ENCODE results near the gene CA12.

Gene CA12

GRCh38 chr15:63318344-63318743, 63.3 kb downstream of the CA12 start:
- TF ChIP-seq CTCF (IDR thresholded peaks at IDR 0.05; ENCODE audit: extremely low read depth, missing control alignments), result no peak
- no peak for DNase-seq (ENCODE audit: low spot score)

GRCh38 chr15:63314409-63314808, 67.2 kb downstream of the CA12 start:
- TF ChIP-seq CTCF (IDR thresholded peaks at IDR 0.05; ENCODE audit: extremely low read depth, missing control alignments), result no peak
- DNase-seq (ENCODE audit: low spot score), result no peak

DNA sequence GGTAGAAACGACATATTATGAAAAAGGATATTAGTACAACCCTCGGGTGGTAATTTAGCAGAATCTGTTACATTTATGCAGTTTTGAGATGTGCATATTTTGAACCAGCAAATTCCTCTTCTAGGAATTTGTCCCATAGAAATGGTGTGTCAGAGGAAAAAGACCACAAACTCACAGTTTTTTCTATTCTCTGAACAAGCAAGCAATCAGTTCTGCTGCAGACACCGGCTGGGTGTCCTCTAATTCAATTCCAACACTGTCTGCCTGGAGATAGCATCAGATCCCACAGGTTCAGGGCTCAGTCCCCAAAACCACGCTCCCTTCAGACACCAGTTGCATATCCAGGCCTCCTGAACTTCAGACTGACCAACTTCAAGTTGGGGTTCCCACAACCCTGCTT, 67.8 kb downstream of the CA12 start:
- no peak for TF ChIP-seq CTCF (IDR thresholded peaks at IDR 0.05; ENCODE audit: extremely low read depth, missing control alignments)
- DNase-seq (ENCODE audit: low spot score), result no peak

DNA sequence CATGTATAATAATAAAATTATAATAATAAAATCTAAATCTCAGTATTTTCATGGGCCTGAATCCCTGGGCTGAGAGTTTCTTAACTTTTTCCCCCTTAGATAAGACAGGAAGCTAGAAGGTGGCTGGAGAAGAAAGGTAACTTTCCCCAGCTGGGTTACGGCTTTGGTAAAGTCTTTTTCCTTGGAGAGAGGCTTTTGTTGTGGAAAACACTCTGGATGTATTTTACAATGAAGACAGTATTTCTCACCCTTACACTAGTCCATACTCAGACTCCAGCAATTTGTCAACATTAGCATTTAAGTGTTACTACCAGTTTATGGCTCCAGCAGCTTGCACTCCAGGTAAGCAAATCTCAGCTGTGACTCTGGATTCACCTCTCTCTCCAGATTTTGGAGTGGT, 69.4 kb downstream of the CA12 start:
- TF ChIP-seq CTCF (IDR thresholded peaks at IDR 0.05; ENCODE audit: extremely low read depth, missing control alignments), result no peak
- DNase-seq (ENCODE audit: low spot score), result no peak

- no peak for TF ChIP-seq CTCF (IDR thresholded peaks at IDR 0.05; ENCODE audit: extremely low read depth, missing control alignments)
- no peak for DNase-seq (ENCODE audit: low spot score)
Observed at GRCh38 chr15:63310646-63311045, 71.0 kb downstream of the CA12 start.

DNA sequence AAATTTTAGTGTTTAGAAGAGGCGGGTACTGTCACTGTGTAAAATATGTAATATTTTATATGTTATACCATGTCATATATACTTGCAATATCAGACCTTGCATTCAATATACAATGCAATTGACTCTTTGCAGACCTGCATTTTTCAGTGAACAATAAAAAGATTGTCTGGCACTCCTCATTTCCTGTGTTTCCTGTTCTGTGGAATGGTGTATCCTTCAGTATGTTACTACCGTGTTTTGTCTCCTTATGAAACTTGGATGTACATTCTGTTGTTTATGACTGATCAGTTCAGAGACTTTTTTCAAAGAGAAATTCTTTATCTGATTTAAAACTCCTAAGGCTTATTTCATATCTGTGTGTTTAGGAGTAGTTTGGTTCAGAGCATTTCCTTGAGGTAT, 72.7 kb downstream of the CA12 start:
- TF ChIP-seq CTCF (IDR thresholded peaks at IDR 0.05; ENCODE audit: extremely low read depth, missing control alignments), result no peak
- DNase-seq (ENCODE audit: low spot score), result no peak

DNA sequence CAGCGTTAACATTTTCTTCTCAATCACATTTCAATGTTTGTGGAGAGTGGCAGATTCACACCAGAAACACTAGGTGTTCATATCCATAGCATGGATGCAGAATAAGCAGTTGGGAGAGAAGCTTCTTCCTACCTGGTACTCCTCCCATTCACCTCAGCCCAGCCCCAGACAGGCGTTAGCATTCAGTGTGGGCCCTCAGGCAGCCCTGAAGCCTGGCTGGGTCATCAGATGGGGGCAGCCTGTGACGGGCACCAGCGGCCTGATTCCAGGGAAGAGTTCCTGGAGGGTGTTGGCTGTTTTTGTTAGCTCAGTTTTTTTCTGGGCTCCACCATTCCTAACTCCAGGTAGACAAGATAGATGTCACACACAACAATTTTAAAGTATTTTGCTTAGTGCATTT, 73.2 kb downstream of the CA12 start:
- no peak for TF ChIP-seq CTCF (IDR thresholded peaks at IDR 0.05; ENCODE audit: extremely low read depth, missing control alignments)
- no peak for DNase-seq (ENCODE audit: low spot score)

Data from GM20000 (cell line).